CD4-positive, CD25-positive, alpha-beta regulatory T cell (primary cell): Measurements from ENCODE around the gene PTOV1. TPM values are rescaled to one million over a fixed set of nuclear protein-coding genes. Genes with fewer than 3 reads are reported as not detected.

Experiments used
- ATAC-seq, 2 donors: fragments of 150-1000 bp; cut with Tn5 transposase; one replicate each; pipeline ENCODE4 v1.10.0; 2021; ENCODE audit warnings: low read depth in 2 of 2, moderate number of reproducible peaks in 2 of 2, moderate library complexity in 1 of 2
- DNase-seq, 3 donors: peaks; one replicate each; pipeline versions ENCODE4 v3.0.0 to v3.0.0-alpha.2; 2012 to 2022; ENCODE audit warnings: mixed read lengths in 1 of 3
- H3K27ac ChIP-seq: one replicate; pipeline ENCODE4 v1.7.0; 2013; ENCODE audit warnings: mild to moderate bottlenecking, low read length; ENCODE audit not compliant: insufficient read depth, poor library complexity, severe bottlenecking
- H3K27me3 ChIP-seq: one replicate; pipeline ENCODE4 v1.7.0; 2013; ENCODE audit warnings: low read length; ENCODE audit not compliant: control insufficient read depth, insufficient read depth
- H3K36me3 ChIP-seq: one replicate; pipeline ENCODE4 v1.7.0; 2013; ENCODE audit warnings: mild to moderate bottlenecking, low read length, moderate library complexity; ENCODE audit not compliant: control insufficient read depth, insufficient read depth
- H3K4me1 ChIP-seq: 2 replicates; pipeline ENCODE4 v1.7.0; 2013; ENCODE audit warnings: mild to moderate bottlenecking, low read length; ENCODE audit not compliant: insufficient read depth, control insufficient read depth, poor library complexity, severe bottlenecking
- H3K4me3 ChIP-seq: one replicate; pipeline ENCODE4 v1.7.0; 2013; ENCODE audit warnings: low read depth, mild to moderate bottlenecking, low read length, moderate library complexity
- H3K9me3 ChIP-seq, 2 experiments: 1 replicate in 1 of 2; 2 replicates in 1 of 2; pipeline ENCODE4 v1.7.0; 2013; ENCODE audit warnings: low read length in 2 of 2, mild to moderate bottlenecking in 1 of 2, moderate library complexity in 1 of 2; ENCODE audit not compliant: control insufficient read depth in 2 of 2
- H3K27ac Mint-ChIP-seq, 3 donors: one replicate each; pipeline ENCODE4 v1.8.0; 2020 to 2022; ENCODE audit warnings: mild to moderate bottlenecking in 3 of 3, mixed read lengths in 3 of 3, moderate library complexity in 2 of 3
- H3K27me3 Mint-ChIP-seq: one replicate; pipeline ENCODE4 v1.8.0; 2022; ENCODE audit warnings: mild to moderate bottlenecking, mixed read lengths
- H3K36me3 Mint-ChIP-seq: one replicate; pipeline ENCODE4 v1.8.0; 2020; ENCODE audit warnings: mixed read lengths
- H3K4me1 Mint-ChIP-seq, 4 donors: one replicate each; pipeline ENCODE4 v1.8.0; 2020 to 2022; ENCODE audit warnings: mixed read lengths in 4 of 4, mild to moderate bottlenecking in 1 of 4
- H3K4me3 Mint-ChIP-seq, 4 donors: one replicate each; pipeline ENCODE4 v1.8.0; 2020 to 2022; ENCODE audit warnings: mild to moderate bottlenecking in 4 of 4, mixed read lengths in 4 of 4, moderate library complexity in 3 of 4
- H3K9me3 Mint-ChIP-seq, 7 donors: one replicate each; pipeline ENCODE4 v1.8.0; 2020 to 2022; ENCODE audit warnings: mixed read lengths in 7 of 7, mild to moderate bottlenecking in 3 of 7, moderate library complexity in 2 of 7
- polyA plus RNA-seq, 4 donors: library from polyadenylated mRNA; unstranded; fragments of 300-500 nt; fragmentation: Illumina TruSeq; gene quantifications; one replicate each; pipeline ENCODE4 v1.2.3, GENCODE V29; 2021
- total RNA-seq: library from RNA; stranded (reverse); gene quantifications from one replicate; pipeline ENCODE4 v1.2.3, GENCODE V29; 2022

The PTOV1 gene
- total and polyA plus RNA-seq, 5 donors from 2014 or later, result 26.8 to 116 (median 37.1) TPM

DNA sequence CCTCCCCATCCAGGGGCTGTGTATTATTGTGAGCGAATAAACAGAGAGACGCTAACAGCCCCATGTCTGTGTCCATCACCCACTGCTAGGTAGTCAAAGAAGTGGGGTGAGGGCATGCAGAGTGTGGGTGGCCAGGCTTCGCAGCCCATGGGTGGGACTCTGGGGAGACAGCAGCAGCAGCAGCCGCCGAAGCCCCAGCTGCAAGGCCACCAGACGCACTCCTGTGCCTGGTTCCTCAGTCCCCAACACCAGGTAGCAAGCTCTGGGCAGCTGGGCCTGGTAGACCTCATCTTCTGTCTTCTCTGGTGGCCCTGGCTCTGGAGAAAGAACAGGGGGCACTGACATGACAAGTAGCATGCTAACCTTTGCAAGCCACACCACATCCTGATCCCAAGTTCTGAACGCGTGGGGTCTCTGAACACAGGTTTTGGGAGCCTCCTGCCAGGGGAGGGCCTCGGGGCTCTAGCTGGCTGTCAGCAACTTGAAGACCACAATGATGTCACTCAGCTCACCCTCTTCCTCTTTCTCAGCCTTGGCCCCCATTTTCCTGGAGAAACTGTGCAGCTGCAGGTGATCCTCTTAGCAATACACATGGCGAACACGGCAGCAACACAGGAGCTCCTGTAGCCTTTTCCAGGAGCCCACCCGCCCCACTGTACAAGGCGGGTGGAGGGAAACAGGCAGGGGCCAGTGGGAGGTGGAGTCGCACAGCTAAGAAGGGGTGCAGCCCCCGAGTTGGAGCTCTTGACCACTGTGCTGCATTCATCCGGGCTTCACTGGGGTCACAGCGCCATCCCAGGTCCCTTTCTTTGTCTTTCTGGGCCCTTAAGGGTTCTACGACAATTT lies 43.7 kb upstream of the PTOV1 start:
- ATAC-seq (no peak), DNase-seq (peak in 1 of 3 donors; percentile 17)
- Histone ChIP-seq H3K4me1 (peaks cover 16% of the 10 kb centered on the region), H3K36me3 (peaks cover 14% of the 10 kb centered on the region), H3K4me3 (no peak overlapping the region), H3K27me3 (no peaks in the 10 kb centered on the region), H3K9me3 (no peaks in the 10 kb centered on the region), H3K27ac (no peak overlapping the region)
- H3K27ac Mint-ChIP-seq, result peak overlapping the region; percentile 14 to 86 (median 73)
- peak overlapping the region in 2 of 4 donors; percentile 59 to 94 for H3K4me3 Mint-ChIP-seq
- H3K27me3 Mint-ChIP-seq, result no peaks in the 10 kb centered on the region
- peaks cover 11% of the 10 kb centered on the region for H3K36me3 Mint-ChIP-seq
- peaks cover 0 to 29% (median 11%) of the 10 kb centered on the region in 4 donors for H3K4me1 Mint-ChIP-seq
- no peaks in the 10 kb centered on the region for H3K9me3 Mint-ChIP-seq

DNA sequence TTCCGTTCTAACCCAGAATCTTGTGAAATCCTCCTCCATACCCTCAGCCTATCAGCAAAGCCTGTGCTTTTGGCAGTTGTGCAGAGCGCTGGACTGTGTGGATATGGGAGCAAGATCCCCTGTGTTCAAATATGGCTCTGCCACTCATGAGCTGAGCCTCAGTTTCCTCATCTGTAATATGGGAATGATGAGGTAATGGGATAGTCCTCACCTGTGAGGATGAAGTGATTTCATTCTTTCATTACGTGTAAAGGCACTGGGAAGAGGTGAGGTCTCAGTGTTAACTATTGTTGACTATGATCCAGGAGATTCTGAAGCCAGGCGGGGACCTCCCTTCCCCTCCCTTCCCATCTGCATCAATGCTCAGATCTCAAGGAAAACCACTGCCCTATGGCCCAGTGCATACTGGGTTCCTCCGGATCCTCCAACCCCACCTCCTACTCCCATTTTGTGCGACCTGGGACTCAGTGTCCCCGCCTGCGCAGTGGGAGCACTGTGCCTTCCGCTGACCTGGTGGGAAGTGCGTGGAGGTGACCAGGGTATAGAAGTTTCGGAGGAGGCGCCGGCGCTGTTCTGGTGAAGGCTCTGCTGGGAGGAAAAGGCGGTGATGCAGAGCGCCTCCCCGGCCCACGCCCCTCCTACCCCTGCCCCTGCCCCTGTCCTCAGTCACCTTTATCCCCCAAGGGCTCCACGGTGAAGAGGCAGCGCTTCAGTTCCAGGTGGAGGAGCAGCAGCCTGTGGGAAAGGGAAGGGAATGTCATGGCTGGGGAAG lies 42.9 kb upstream of the PTOV1 start:
- peak overlapping the region; percentile 75 for H3K27ac ChIP-seq
- H3K36me3 Mint-ChIP-seq, result peaks cover 11% of the 10 kb centered on the region

DNA sequence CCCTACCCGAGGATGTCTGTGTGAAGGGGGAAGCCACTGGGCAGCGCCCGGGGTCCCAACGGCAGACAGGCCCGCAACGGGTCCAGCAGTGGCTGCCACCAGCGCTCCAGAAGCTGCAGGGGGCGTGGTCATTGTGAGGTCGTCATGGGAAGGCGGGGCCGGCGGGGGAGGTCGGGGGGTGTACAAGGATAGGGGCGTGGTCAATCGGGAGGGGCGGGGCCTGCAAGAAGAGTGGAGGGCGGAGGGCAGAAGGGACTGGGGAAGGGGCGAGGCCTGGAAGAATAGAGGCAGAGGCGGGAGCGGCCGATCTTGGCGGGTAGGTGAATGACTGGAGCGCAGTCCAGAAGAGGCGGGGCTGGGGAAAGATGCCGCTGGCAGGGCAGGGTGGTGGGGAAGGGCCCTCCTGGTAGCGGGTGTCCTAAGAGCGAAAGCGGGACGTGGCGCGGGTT lies 42.2 kb upstream of the PTOV1 start:
- ATAC-seq, result peak; percentile 38 to 44
- H3K27me3 ChIP-seq, result no peaks in the 10 kb centered on the region
- Mint-ChIP-seq H3K4me3 (peak overlapping the region; percentile 92 to 94 (median 94)), H3K9me3 (no peaks in the 10 kb centered on the region), H3K27ac (peak overlapping the region in 2 of 3 donors; percentile 86 to 94), H3K27me3 (no peaks in the 10 kb centered on the region), H3K4me1 (peaks cover 4 to 42% (median 16%) of the 10 kb centered on the region in 4 donors), H3K36me3 (peaks cover 6% of the 10 kb centered on the region)
- DNase-seq, result peak; percentile 85 to 91 (median 85)
- peak overlapping the region; percentile 75 for H3K27ac ChIP-seq
- H3K4me1 ChIP-seq, result peaks cover 29% of the 10 kb centered on the region
- peak overlapping the region; percentile 26 for H3K4me3 ChIP-seq
- peaks cover 4% of the 10 kb centered on the region for H3K36me3 ChIP-seq
- no peaks in the 10 kb centered on the region for H3K9me3 ChIP-seq

More for the DNA sequence above, 42.9 kb upstream of the PTOV1 start:
- Mint-ChIP-seq H3K4me3 (peak overlapping the region; percentile 47 to 94 (median 93)), H3K9me3 (no peaks in the 10 kb centered on the region), H3K4me1 (peaks cover 0 to 37% (median 13%) of the 10 kb centered on the region in 4 donors), H3K27ac (peak overlapping the region in 2 of 3 donors; percentile 86 to 94), H3K27me3 (no peaks in the 10 kb centered on the region)
- peaks cover 10% of the 10 kb centered on the region for H3K36me3 ChIP-seq
- H3K27me3 ChIP-seq, result no peaks in the 10 kb centered on the region
- ATAC-seq, result no peak
- no peak for DNase-seq
- peaks cover 24% of the 10 kb centered on the region for H3K4me1 ChIP-seq
- H3K9me3 ChIP-seq, result no peaks in the 10 kb centered on the region
- H3K4me3 ChIP-seq, result no peak overlapping the region

DNA sequence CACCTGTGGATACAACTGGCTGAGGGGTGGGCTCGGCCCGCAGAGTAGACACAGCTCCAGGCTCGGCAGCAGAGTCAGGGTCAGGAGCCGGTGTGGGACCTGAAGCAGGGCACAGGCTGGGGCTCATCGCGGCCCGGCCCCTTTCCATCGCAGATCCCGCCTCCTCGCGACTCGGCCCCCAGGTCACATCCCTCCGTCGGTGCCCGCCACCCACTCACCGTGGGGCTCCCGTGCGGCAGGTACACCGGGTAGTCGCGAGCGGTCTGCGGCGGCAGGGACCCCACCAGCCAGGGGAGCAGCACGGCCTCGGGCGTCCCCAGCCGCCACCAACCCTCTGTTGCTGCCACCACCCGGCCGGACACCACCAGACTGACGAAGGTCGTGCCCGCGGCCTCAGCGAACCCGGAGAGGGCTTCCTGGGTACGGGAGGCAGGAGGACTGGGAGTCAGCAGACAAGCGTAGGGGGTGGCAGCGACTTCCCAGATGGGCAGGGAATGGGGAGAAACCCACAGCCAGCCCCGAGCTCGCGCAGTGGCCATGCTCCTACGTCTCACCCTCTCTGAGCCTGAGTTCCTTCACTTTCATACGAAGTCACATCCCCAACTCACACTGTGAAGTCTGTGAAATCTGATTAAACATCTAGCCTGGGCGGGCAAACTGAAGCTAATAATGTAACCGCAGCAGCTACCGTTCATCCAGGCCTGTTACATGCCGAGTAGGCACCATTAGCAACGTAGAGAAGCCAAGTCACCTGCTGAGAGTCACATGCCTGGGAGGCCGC lies 41.6 kb upstream of the PTOV1 start:
- DNase-seq, result peak; percentile 53 to 59 (median 58)
- H3K9me3 Mint-ChIP-seq, result no peaks in the 10 kb centered on the region
- H3K4me1 Mint-ChIP-seq, result peaks cover 8 to 48% (median 18%) of the 10 kb centered on the region in 4 donors
- no peaks in the 10 kb centered on the region for H3K9me3 ChIP-seq
- no peaks in the 10 kb centered on the region for H3K27me3 Mint-ChIP-seq
- H3K4me3 ChIP-seq, result peak overlapping the region; percentile 59
- H3K4me3 Mint-ChIP-seq, result peak overlapping the region; percentile 92 to 94 (median 94)
- H3K4me1 ChIP-seq, result peaks cover 33% of the 10 kb centered on the region
- ATAC-seq, result peak; percentile 16 to 31
- H3K27ac Mint-ChIP-seq, result peak overlapping the region in 2 of 3 donors; percentile 87 to 94
- H3K36me3 ChIP-seq, result peaks cover 1% of the 10 kb centered on the region
- peaks cover 6% of the 10 kb centered on the region for H3K36me3 Mint-ChIP-seq
- H3K27me3 ChIP-seq, result no peaks in the 10 kb centered on the region
- peak overlapping the region; percentile 75 for H3K27ac ChIP-seq

DNA sequence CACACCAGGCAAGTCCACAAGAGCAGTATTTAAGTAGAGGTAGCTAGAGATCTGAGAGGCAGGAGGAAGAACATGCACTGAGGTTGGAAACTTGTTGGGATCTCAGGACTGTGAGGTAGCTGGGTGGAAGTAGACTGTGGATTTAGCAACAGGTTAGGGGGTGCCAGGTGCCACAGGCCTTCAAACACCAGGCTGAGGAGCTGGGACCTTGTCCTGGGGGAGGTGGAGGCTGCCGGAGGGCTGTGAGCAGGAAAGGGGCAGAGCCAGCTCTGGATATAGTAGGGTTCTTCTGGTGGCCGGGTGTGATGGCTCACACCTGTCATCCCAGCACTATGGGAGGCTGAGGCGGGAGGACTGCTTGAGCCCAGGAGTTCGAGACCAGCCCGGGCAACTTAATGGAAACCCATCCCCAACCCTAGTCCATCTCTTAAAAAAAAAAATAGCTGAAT lies 41.0 kb upstream of the PTOV1 start:
- Mint-ChIP-seq H3K36me3 (peaks cover 6% of the 10 kb centered on the region), H3K4me1 (peaks cover 8 to 51% (median 22%) of the 10 kb centered on the region in 4 donors), H3K27me3 (no peaks in the 10 kb centered on the region), H3K27ac (peak overlapping the region; percentile 43 to 87 (median 84)), H3K9me3 (no peaks in the 10 kb centered on the region), H3K4me3 (peak overlapping the region; percentile 89 to 94 (median 93))
- Histone ChIP-seq H3K27me3 (no peaks in the 10 kb centered on the region), H3K9me3 (no peaks in the 10 kb centered on the region), H3K4me3 (peak overlapping the region; percentile 59), H3K27ac (peak overlapping the region; percentile 75), H3K36me3 (no peaks in the 10 kb centered on the region), H3K4me1 (peaks cover 33% of the 10 kb centered on the region)
- DNase-seq, result no peak
- ATAC-seq, result no peak

DNA sequence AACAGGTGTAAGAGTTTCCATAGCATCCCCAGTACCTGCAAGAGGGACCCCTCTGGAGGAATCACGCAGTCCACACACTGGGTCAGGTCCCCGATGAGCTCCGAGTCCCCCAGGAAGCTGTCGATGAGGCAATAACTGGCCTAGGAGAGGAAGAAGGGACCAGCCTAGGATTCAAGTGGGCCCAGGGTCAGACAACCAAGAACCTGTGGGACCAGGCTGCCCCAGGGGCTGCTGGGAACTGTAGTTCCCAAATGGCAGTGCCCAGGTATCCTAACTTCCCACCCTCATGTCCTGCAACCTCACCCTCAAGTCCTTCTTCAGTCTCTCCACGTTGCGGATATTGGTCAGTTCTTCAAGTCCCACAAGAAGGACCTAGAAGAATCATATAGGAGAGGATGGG lies 39.6 kb upstream of the PTOV1 start:
- no peak overlapping the region for H3K27ac Mint-ChIP-seq
- H3K4me1 Mint-ChIP-seq, result peaks cover 8 to 49% (median 21%) of the 10 kb centered on the region in 4 donors
- peak overlapping the region; percentile 75 to 95 (median 94) for H3K4me3 Mint-ChIP-seq
- H3K9me3 Mint-ChIP-seq, result no peaks in the 10 kb centered on the region
- no peak overlapping the region for H3K4me3 ChIP-seq
- H3K36me3 ChIP-seq, result no peaks in the 10 kb centered on the region
- no peaks in the 10 kb centered on the region for H3K9me3 ChIP-seq
- no peaks in the 10 kb centered on the region for H3K27me3 ChIP-seq
- H3K4me1 ChIP-seq, result peaks cover 33% of the 10 kb centered on the region
- ATAC-seq, result no peak
- H3K27ac ChIP-seq, result no peak overlapping the region
- no peak for DNase-seq
- H3K27me3 Mint-ChIP-seq, result no peaks in the 10 kb centered on the region
- peaks cover 2% of the 10 kb centered on the region for H3K36me3 Mint-ChIP-seq

DNA sequence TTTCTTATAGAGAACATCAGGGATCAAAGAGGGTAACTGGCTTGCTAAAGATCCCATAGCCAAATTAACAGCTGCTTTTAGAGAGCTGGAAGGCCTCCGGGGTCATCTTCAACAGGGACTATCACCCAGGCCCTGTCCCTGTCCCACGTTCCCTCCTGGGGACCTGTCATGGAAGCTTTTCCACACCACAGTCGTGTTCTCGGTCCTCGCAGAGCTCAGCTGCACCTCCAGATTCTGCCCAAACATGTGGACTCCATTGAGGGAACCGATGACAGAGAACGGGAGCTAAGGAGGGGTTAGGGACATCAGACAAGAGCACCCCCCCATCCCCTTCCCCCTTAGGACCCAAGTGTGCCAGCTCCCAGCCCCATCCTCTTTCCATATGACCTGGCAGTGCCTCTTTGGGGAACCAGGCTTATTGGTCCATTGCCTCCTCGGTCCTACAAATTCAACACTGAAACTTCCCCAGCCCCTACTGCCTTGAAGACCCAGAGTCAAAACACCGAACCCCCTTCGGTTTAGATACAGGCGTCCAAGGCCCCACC lies 38.4 kb upstream of the PTOV1 start:
- ATAC-seq (no peak), DNase-seq (no peak)
- peaks cover 40% of the 10 kb centered on the region for H3K4me1 ChIP-seq
- H3K27ac Mint-ChIP-seq, result peak overlapping the region; percentile 96 to 99 (median 99)
- H3K36me3 Mint-ChIP-seq, result no peaks in the 10 kb centered on the region
- H3K27me3 Mint-ChIP-seq, result no peaks in the 10 kb centered on the region
- H3K9me3 Mint-ChIP-seq, result no peaks in the 10 kb centered on the region
- H3K27ac ChIP-seq, result peak overlapping the region; percentile 96
- H3K4me1 Mint-ChIP-seq, result peaks cover 11 to 55% (median 25%) of the 10 kb centered on the region in 4 donors
- no peaks in the 10 kb centered on the region for H3K27me3 ChIP-seq
- peak overlapping the region; percentile 98 for H3K4me3 ChIP-seq
- peak overlapping the region; percentile 93 to 95 (median 94) for H3K4me3 Mint-ChIP-seq
- no peaks in the 10 kb centered on the region for H3K9me3 ChIP-seq
- H3K36me3 ChIP-seq, result no peaks in the 10 kb centered on the region
